ACC112 (cell line): Measurements from ENCODE around the gene AHR.

Source experiments
- H2AFZ ChIP-seq: fragments of 200-600 bp; sonication (generic); one replicate; pipeline ENCODE4 v1.6.0; 2017; ENCODE audit warnings: antibody characterized with exemption, low read length; ENCODE audit not compliant: unreplicated experiment
- H3K27ac ChIP-seq: fragments of 200-600 bp; sonication (generic); 2 replicates; pipeline ENCODE4 v1.5.1; 2014; ENCODE audit warnings: low read depth, mild to moderate bottlenecking, antibody characterized with exemption, low read length, moderate library complexity
- H3K27me3 ChIP-seq: fragments of 200-600 bp; sonication (generic); 2 replicates; pipeline ENCODE4 v1.6.1; 2014; ENCODE audit warnings: mild to moderate bottlenecking, antibody characterized with exemption, low read length, moderate library complexity, mixed read lengths; ENCODE audit not compliant: insufficient read depth
- H3K36me3 ChIP-seq: fragments of 200-600 bp; sonication (generic); 2 replicates; pipeline ENCODE4 v1.6.1; 2016; ENCODE audit warnings: mild to moderate bottlenecking, antibody characterized with exemption, low read length, moderate library complexity, mixed read lengths; ENCODE audit not compliant: insufficient read depth
- H3K4me1 ChIP-seq: fragments of 200-600 bp; sonication (generic); one replicate; pipeline ENCODE4 v1.6.1; 2016; ENCODE audit warnings: low read length, mixed read lengths; ENCODE audit not compliant: insufficient read depth, unreplicated experiment, control insufficient read depth
- H3K4me3 ChIP-seq: fragments of 200-600 bp; sonication (generic); 2 replicates; pipeline ENCODE4 v1.5.1; 2014; ENCODE audit warnings: mild to moderate bottlenecking, low read depth, low read length
- H3K79me2 ChIP-seq: fragments of 200-600 bp; sonication (generic); one replicate; pipeline ENCODE4 v1.6.0; 2016; ENCODE audit warnings: low read length; ENCODE audit not compliant: control insufficient read depth, unreplicated experiment, insufficient read depth

The AHR gene

DNA sequence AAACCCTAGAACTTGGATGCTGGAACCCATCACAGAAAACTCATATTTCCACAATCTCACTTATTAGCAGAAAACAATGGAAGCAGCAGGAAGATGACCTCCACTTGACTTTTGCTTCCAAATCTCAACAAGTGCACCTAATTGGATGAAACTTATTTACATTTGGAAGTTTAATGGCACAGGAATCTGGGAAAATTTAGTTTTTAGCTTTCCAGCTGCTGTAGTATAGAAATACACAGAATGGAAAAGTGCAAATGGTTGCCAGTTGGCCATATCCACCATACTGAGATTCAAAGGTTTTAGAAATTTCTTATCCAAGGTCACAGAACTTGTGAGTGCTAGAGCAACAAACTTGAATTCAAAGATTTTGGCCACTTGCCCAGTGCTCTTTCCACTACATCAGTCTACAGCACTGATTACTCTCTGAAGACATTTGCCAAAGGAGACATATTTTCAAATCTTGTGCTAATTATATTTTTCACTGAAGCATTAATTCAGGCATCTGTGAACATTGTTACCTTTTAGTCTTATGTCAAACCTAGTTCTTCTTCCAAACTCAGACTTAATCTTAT lies 9.3 kb upstream of the AHR start:
- Histone ChIP-seq H3K79me2 (no peaks in the 10 kb centered on the region), H3K27me3 (no peaks in the 10 kb centered on the region), H3K36me3 (no peaks in the 10 kb centered on the region), H2AFZ (peak overlapping the region; percentile 17), H3K27ac (no peak overlapping the region), H3K4me3 (no peak overlapping the region), H3K4me1 (peaks cover 5% of the 10 kb centered on the region)

DNA sequence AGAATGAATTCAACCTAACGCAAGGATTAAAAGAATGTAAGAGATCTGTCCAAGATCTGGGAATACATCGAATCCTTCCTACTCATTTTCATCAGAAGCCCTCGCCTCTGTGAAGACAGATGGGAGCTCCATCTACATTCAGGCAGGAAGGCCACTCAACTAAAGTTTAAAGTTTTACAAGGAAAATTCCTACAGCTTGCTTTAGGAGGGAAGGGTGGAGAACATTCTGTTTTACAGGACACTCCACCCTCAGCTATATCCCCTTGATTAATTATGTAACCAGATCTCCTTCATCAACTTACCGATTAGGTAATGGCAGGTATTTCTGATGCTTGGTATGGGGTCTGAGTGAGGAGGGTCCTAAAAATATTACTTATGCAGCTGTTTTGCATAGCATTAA lies 5.6 kb upstream of the AHR start:
- H3K4me1 ChIP-seq, result peaks cover 16% of the 10 kb centered on the region
- H3K27ac ChIP-seq, result no peak overlapping the region
- H3K4me3 ChIP-seq, result 0 out of 2 replicates have a peak overlapping the region, but pooled peaks have one; percentile 6
- H3K36me3 ChIP-seq, result no peaks in the 10 kb centered on the region
- H2AFZ ChIP-seq, result no peak overlapping the region
- no peaks in the 10 kb centered on the region for H3K79me2 ChIP-seq
- H3K27me3 ChIP-seq, result no peaks in the 10 kb centered on the region

DNA sequence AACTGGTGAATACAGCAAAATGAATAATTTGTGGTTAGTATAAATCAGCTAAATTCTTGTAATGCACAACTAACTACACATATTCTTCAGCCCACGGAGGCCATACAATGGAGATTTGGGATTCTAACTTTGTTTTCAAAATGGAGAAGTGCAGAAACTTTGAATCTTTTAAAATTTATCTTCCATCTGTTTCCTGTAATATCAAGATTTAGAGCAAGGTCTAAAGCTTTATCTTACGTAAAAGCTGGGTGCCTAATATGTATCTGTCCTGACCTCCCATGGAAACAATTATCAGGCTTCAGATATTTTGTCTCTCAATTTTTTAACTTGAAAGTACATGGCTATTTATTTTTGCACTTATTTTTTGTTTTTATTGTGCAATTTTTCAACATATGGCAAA lies 5.0 kb upstream of the AHR start:
- peaks cover 20% of the 10 kb centered on the region for H3K4me1 ChIP-seq
- 0 out of 2 replicates have a peak overlapping the region, but pooled peaks have one; percentile 6 for H3K4me3 ChIP-seq
- H3K27me3 ChIP-seq, result no peaks in the 10 kb centered on the region
- no peaks in the 10 kb centered on the region for H3K36me3 ChIP-seq
- H3K27ac ChIP-seq, result no peak overlapping the region
- no peaks in the 10 kb centered on the region for H3K79me2 ChIP-seq
- peak overlapping the region; percentile 18 for H2AFZ ChIP-seq

DNA sequence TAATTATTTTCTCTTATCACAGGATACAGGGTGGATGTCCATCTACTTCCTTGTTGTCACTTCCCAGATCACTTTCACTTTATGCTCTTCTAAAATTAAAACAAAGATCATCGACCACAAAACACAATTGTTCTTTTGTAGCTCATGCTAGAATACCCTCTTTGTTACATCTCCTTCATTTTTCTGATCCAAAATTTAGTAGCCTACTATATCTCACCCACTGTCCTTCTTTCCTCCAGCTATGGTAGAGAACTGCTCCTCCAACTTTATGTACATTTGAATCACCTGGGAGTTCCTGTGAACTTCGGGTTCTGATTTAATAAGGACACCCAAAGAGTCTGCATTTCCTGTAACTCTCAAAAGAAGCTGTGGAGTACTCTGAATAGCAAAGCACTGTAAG lies 1.2 kb upstream of the AHR start:
- H3K27ac ChIP-seq, result peak overlapping the region; percentile 83
- H3K4me1 ChIP-seq, result peaks cover 15% of the 10 kb centered on the region
- peak overlapping the region; percentile 73 for H3K4me3 ChIP-seq
- H2AFZ ChIP-seq, result peak overlapping the region; percentile 100
- H3K79me2 ChIP-seq, result peaks cover 35% of the 10 kb centered on the region
- no peaks in the 10 kb centered on the region for H3K27me3 ChIP-seq
- H3K36me3 ChIP-seq, result no peaks in the 10 kb centered on the region

DNA sequence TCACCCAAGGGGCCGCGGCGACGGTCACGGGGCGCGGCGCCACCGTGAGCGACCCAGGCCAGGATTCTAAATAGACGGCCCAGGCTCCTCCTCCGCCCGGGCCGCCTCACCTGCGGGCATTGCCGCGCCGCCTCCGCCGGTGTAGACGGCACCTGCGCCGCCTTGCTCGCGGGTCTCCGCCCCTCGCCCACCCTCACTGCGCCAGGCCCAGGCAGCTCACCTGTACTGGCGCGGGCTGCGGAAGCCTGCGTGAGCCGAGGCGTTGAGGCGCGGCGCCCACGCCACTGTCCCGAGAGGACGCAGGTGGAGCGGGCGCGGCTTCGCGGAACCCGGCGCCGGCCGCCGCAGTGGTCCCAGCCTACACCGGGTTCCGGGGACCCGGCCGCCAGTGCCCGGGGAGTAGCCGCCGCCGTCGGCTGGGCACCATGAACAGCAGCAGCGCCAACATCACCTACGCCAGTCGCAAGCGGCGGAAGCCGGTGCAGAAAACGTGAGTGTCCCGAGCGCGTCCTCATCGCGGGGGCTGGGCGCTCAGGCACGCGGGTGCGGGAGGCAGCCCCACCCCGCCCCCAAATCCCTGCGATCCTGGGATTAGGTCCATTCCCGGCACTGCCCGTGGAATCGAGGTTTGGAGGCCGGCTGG lies 509 bp downstream of the AHR start:
- H3K36me3 ChIP-seq, result no peaks in the 10 kb centered on the region
- peaks cover 24% of the 10 kb centered on the region for H3K4me1 ChIP-seq
- H3K4me3 ChIP-seq, result peak overlapping the region; percentile 98
- H2AFZ ChIP-seq, result peak overlapping the region; percentile 12
- peak overlapping the region; percentile 40 for H3K27ac ChIP-seq
- H3K27me3 ChIP-seq, result no peaks in the 10 kb centered on the region
- peaks cover 51% of the 10 kb centered on the region for H3K79me2 ChIP-seq

DNA sequence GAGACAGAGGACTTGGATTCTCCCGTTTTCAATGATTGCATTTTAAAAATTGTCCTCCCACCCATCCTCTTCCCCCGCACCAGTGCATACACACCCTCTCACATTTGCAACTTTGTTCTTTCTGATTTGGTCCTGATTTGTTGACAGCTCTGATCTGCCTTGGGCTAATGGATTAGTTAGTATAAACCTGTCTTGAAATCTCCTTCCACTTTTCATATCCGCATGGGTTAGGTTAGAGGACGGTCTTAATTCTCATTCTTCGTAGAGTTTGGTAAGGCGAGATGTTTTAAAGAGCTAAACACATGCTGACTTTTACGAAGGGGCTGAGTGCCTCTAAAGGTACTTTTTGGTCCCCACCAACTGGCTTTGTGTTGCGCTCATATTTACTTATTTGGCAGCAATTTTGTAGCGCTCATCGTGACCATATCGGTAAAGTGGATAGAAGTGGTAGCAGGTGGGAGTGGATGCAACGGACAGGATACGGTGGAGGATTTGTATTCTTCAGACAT lies 1.1 kb downstream of the AHR start:
- Histone ChIP-seq H3K4me1 (peaks cover 30% of the 10 kb centered on the region), H3K4me3 (peak overlapping the region; percentile 98), H3K27me3 (no peaks in the 10 kb centered on the region), H3K79me2 (peaks cover 57% of the 10 kb centered on the region), H3K27ac (peak overlapping the region; percentile 40), H2AFZ (no peak overlapping the region), H3K36me3 (no peaks in the 10 kb centered on the region)

DNA sequence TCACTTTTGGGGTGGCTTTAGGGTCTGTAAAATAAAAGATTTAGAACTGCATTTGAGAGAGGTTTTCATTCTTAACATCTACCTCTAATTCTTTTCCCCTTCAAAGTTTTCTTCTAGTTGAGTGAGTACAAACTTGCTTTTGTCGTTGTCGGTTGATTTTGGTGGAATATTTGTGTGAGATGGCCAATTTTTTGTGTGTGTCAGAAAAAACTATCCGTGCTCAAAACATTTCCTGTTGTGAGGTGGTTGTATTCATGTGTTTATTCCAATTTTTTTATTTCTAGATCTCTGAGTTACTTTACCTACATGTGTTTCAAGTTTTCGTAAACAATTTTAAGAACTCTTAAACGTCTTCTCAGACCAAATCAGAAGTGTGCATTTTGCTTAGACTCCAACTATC lies 1.6 kb downstream of the AHR start:
- Histone ChIP-seq H3K4me1 (peaks cover 32% of the 10 kb centered on the region), H3K79me2 (peaks cover 62% of the 10 kb centered on the region), H3K4me3 (peak overlapping the region; percentile 98), H2AFZ (no peak overlapping the region), H3K27me3 (no peaks in the 10 kb centered on the region), H3K27ac (peak overlapping the region; percentile 40), H3K36me3 (no peaks in the 10 kb centered on the region)

DNA sequence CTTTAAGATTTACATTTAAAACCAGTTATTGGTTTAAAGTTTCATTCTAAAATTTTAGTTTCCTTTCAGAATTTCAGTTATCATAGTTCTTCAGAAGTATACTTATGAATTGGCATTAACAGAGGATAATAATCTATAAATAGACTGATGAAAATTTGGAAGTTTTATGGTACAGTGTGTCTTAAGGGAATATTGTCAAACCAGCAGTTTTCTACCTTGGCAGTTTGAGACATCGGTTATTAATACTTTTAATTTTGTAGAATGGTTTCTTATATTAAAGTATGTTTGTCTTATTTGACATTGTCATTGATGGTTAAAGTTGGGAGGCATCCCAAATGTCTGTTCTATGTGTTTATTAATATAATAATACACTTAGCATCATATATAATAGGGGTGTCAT lies 2.0 kb downstream of the AHR start:
- Histone ChIP-seq H3K79me2 (peaks cover 66% of the 10 kb centered on the region), H2AFZ (no peak overlapping the region), H3K27ac (peak overlapping the region; percentile 40), H3K27me3 (no peaks in the 10 kb centered on the region), H3K4me3 (peak overlapping the region; percentile 98), H3K36me3 (no peaks in the 10 kb centered on the region), H3K4me1 (peaks cover 36% of the 10 kb centered on the region)

DNA sequence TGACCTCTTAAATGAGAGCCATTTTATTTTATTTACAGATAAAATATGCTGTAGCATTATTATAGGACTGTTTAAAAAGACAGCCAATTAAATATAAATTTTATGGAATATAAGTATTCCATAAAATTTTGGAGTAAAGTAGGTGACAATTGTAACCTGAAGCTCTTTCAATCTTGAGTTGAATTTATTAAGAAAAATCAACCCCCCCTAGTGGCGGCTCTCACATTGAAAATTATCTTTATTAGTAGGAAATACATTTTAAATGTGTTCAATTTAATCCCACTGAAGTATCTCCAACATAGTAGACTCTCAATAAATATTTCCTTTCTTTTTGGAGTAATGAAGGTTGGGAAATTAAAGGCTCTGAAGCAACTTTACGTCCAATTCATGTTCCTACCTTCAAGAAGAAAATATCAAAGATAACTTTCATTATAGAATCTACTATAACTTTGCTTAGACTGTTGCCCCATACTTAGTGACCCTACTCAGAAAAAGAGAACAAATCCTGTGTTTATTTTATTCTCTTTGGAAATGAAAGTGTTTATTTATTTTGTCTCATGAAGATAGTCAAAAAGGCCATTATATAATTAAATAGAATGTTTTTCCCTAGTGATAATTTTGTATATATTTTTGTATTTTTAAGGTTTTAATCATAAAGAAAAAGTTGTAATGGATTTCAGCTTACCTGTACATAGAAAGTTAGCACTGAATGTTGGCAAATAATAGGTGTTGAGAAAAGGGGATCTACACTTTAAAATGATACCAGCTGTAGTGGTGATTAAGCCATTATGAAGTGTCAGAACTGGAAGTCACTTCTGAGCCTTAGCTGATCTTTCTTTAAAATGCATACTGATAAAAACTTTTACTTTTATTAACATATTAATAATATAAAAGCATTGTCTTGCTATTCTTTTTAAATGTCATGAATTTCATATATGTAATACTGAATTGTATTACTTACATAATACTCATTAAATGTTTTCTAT lies 3.3 kb downstream of the AHR start:
- Histone ChIP-seq H3K79me2 (peaks cover 79% of the 10 kb centered on the region), H3K36me3 (no peaks in the 10 kb centered on the region), H3K4me1 (peaks cover 44% of the 10 kb centered on the region), H2AFZ (no peak overlapping the region), H3K27ac (peak overlapping the region; percentile 82), H3K27me3 (no peaks in the 10 kb centered on the region), H3K4me3 (peak overlapping the region; percentile 98)

DNA sequence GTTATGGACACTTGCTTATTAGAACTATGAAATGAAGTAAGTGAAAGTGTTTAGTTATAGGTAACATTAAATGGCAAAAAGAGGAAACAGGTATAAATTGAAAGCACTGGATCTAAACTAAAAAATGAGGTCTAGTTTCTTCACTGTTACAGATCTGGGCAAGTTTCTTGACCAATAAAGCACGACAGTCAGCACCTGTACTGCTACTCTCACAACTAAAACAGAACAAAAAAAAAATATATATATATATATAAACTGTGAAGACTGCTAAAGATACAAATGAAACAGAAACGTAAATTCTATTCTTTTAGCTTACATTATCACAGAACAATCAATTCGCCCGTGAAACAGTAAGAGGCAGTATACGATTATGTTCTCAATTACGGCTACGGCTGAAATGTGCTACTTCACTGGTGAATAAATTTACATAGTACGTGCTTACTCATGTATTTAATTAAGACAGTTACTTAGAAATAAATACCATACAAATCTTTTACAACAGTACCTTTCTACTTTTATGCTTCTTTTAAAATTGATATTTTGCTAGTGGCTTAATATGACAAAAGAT lies 4.2 kb downstream of the AHR start:
- Histone ChIP-seq H3K27ac (peak overlapping the region; percentile 82), H3K4me1 (peaks cover 49% of the 10 kb centered on the region), H3K27me3 (no peaks in the 10 kb centered on the region), H2AFZ (no peak overlapping the region), H3K79me2 (peaks cover 88% of the 10 kb centered on the region), H3K4me3 (peak overlapping the region; percentile 98), H3K36me3 (no peaks in the 10 kb centered on the region)
